Left ventricle myocardium inferior (tissue), 1 donor: ENCODE data around the gene RPL3. TPM values are rescaled to one million over a fixed set of nuclear protein-coding genes. Genes with fewer than 3 reads are reported as not detected.

Source experiments
- total RNA-seq: library from RNA; stranded (reverse); fragmentation: NEBNext Ultra II Directional; extraction: Animal tissue kit (Norgen Biotek cat#: 25700); gene quantifications from one replicate; pipeline ENCODE4 v1.2.1, GENCODE V29; 2021
- donor health status: DM: no; HTN: yes; CAD: no; lungs with severe emphysema.

Gene RPL3
- total RNA-seq, 1 donor from 2014 or later = 325 TPM

Other genes starting within 250 kb of the RPL3 start
- 4.2 TPM for gene APOBEC3G, start 242.3 kb downstream of the RPL3 start, total RNA-seq
- 0.41 TPM for gene APOBEC3H, start 222.4 kb downstream of the RPL3 start, total RNA-seq
- 85.4 TPM for gene CBX7, start 166.9 kb downstream of the RPL3 start, total RNA-seq
- 17.2 TPM for gene PDGFB, start 74.6 kb downstream of the RPL3 start, total RNA-seq
- 37.7 TPM for gene SYNGR1, start 30.4 kb upstream of the RPL3 start, total RNA-seq
- 19.4 TPM for gene TAB1, start 80.2 kb upstream of the RPL3 start, total RNA-seq
- 3.2 TPM for gene MGAT3, start 137.4 kb upstream of the RPL3 start, total RNA-seq
- 15.5 TPM for gene MIEF1, start 182.7 kb upstream of the RPL3 start, total RNA-seq
- 193 TPM for gene ATF4, start 200.9 kb upstream of the RPL3 start, total RNA-seq
- 59.3 TPM for gene RPS19BP1, start 213.1 kb upstream of the RPL3 start, total RNA-seq